ENCODE results near the gene OPCML. TPM values are rescaled to one million over a fixed set of nuclear protein-coding genes. Genes with fewer than 3 reads are reported as not detected.

The OPCML gene
- total RNA-seq, 1 experiment from 2014 or later, result 0.94 TPM

- H2BK15ac ChIP-seq (ENCODE audit: low read depth, low read length), result no peak overlapping the region
- H3K23ac ChIP-seq (ENCODE audit: insufficient read length, low read depth, low read length), result no peak overlapping the region
- peak overlapping the region; percentile 14 for H3K9ac ChIP-seq (ENCODE audit: extremely low read depth, insufficient read length, low read length)
- no peaks in the 10 kb centered on the region; a peak in 1 of 5 replicates for H3K9me3 Mint-ChIP-seq
- H4K8ac ChIP-seq (replicated peaks; ENCODE audit: insufficient read length, low read depth, low read length), result no peak overlapping the region
- H2BK5ac ChIP-seq (ENCODE audit: insufficient read length, low read length), result no peak overlapping the region
- no peaks in the 10 kb centered on the region for H3K23me2 ChIP-seq (ENCODE audit: insufficient read length, low read depth, low read length, poor library complexity, severe bottlenecking)
- DNase-seq, result no peak
- H3K56ac ChIP-seq (ENCODE audit: insufficient read length, low read depth, low read length), result no peak overlapping the region
- peak overlapping the region; percentile 45 for H2BK20ac ChIP-seq (ENCODE audit: low read depth, low read length, poor library complexity, severe bottlenecking)
- peak overlapping the region; percentile 56 for H3K18ac ChIP-seq (ENCODE audit: insufficient read length, low read depth, low read length)
- no peaks in the 10 kb centered on the region for H3K79me2 ChIP-seq (ENCODE audit: insufficient read depth, low read length)
- WGBS (ENCODE audit: extremely low coverage, insufficient read length, low lambda C conversion rate), result no CpG with 5 or more reads among the region's 4 CpGs
- no peak overlapping the region for H3K14ac ChIP-seq (ENCODE audit: insufficient read depth, low read length)
- H3K4me1 ChIP-seq (ENCODE audit: insufficient read depth, low read length), result peaks cover 9% of the 10 kb centered on the region; the same call in 1 of the 2 replicates
- H2BK12ac ChIP-seq (ENCODE audit: insufficient read length, low read depth, low read length), result peak overlapping the region; percentile 79
- peak overlapping the region; percentile 14 for H2AK5ac ChIP-seq (ENCODE audit: insufficient read length, low read length)
- no peak overlapping the region for H3K4me2 ChIP-seq (ENCODE audit: insufficient read depth, insufficient read length, low read length)
- TF ChIP-seq CTCF (conservative IDR thresholded peaks at IDR 0.05), result no peak
- H3K4me1 Mint-ChIP-seq, result peaks cover 24 to 26% of the 10 kb centered on the region in 2 experiments
- H3K4ac ChIP-seq (ENCODE audit: low read depth, low read length), result no peak overlapping the region
- H4K20me1 ChIP-seq (ENCODE audit: control insufficient read depth, insufficient read depth, insufficient read length), result no peaks in the 10 kb centered on the region
- H3K9me3 ChIP-seq (ENCODE audit: control insufficient read depth, low read depth, low read length), result no peaks in the 10 kb centered on the region
- H3K4me3 Mint-ChIP-seq, result no peak overlapping the region
- peak overlapping the region; percentile 79 for H3K27ac ChIP-seq (ENCODE audit: insufficient read length, low read depth, low read length)
- no peak overlapping the region for H3T11ph ChIP-seq (ENCODE audit: low read length)
- no peaks in the 10 kb centered on the region for H3K79me1 ChIP-seq (ENCODE audit: insufficient read depth, low read depth, low read length, poor library complexity, severe bottlenecking)
- H3K27me3 ChIP-seq (ENCODE audit: insufficient read depth, low read length), result no peaks in the 10 kb centered on the region
- no peaks in the 10 kb centered on the region for H3K27me3 Mint-ChIP-seq (ENCODE audit: low read depth)
- H2AFZ ChIP-seq (ENCODE audit: low read length), result no peak overlapping the region
- peak overlapping the region; percentile 3 to 67 (median 53); a peak in 3 of 7 replicates for H3K27ac Mint-ChIP-seq
- H4K5ac ChIP-seq (ENCODE audit: insufficient read length, low read depth, low read length), result peak overlapping the region; percentile 76
- H4K91ac ChIP-seq (ENCODE audit: insufficient read length, low read depth, low read length), result no peak overlapping the region
- H3K36me3 Mint-ChIP-seq (ENCODE audit: insufficient read depth in 1 of 3, low read depth in 3 of 3), result peaks cover 0 to 4% (median 2%) of the 10 kb centered on the region in 3 experiments; a peak in 3 of 7 replicates
- no peak overlapping the region for H2BK120ac ChIP-seq (ENCODE audit: low read depth, low read length, poor library complexity, severe bottlenecking)
Measured at GRCh38 chr11:133443206-133443747, 89.0 kb downstream of the OPCML start.

Measured in H9 (cell line).